WTC11 (cell line): ENCODE data around the gene MESD.

Experiments
- CBFB ChIP-seq: sonication (generic); formaldehyde crosslinking; IDR thresholded peaks from 2 replicates; pipeline ENCODE4 v1.8.1; 2022; ENCODE audit warnings: mild to moderate bottlenecking, low read depth, missing genetic modification reagents
- ELF4 ChIP-seq: sonication (generic); formaldehyde crosslinking; IDR thresholded peaks from 2 replicates; pipeline ENCODE4 v1.8.1; 2022; ENCODE audit warnings: low read depth, mild to moderate bottlenecking, moderate library complexity, missing genetic modification reagents
- ESRRA ChIP-seq: sonication (generic); formaldehyde crosslinking; IDR thresholded peaks from 2 replicates; pipeline ENCODE4 v1.8.1; 2022; ENCODE audit warnings: mild to moderate bottlenecking, missing genetic modification reagents, borderline replicate concordance
- JUN ChIP-seq: sonication (generic); formaldehyde crosslinking; IDR thresholded peaks from 2 replicates; pipeline ENCODE4 v1.8.0; 2023; ENCODE audit warnings: mild to moderate bottlenecking, missing genetic modification reagents
- NFE2L1 ChIP-seq: sonication (generic); formaldehyde crosslinking; IDR thresholded peaks from 2 replicates; pipeline ENCODE4 v1.8.1; 2023; ENCODE audit warnings: missing genetic modification reagents
- SOX15 ChIP-seq: fragments of 250-450 bp; sonication (Bioruptor Pico); IDR thresholded peaks from 2 replicates; pipeline ENCODE4 v1.9.0; 2021; ENCODE audit warnings: mild to moderate bottlenecking
- TEAD4 ChIP-seq: sonication (generic); formaldehyde crosslinking; IDR thresholded peaks from 2 replicates; pipeline ENCODE4 v1.8.0; 2022; ENCODE audit warnings: mild to moderate bottlenecking, missing genetic modification reagents
- TP53 ChIP-seq: sonication (generic); formaldehyde crosslinking; IDR thresholded peaks from 2 replicates; pipeline ENCODE4 v1.8.1; 2023; ENCODE audit warnings: mild to moderate bottlenecking, missing genetic modification reagents
- TF ChIP-seq, protein P1 (sequence below): fragments of 200-600 bp; IDR thresholded peaks from 2 replicates; pipeline ENCODE4 v1.8.0; 2022; ENCODE audit warnings: antibody characterized with exemption
- TF ChIP-seq, protein P2 (sequence below): sonication (generic); formaldehyde crosslinking; IDR thresholded peaks from 2 replicates; pipeline ENCODE4 v1.8.0; 2022; ENCODE audit warnings: mild to moderate bottlenecking, missing genetic modification reagents
- TF ChIP-seq, protein P3 (sequence below): sonication (generic); formaldehyde crosslinking; IDR thresholded peaks from 2 replicates; pipeline ENCODE4 v1.8.0; 2022; ENCODE audit warnings: mild to moderate bottlenecking, missing genetic modification reagents
- TF ChIP-seq, protein P4 (sequence below): sonication (generic); formaldehyde crosslinking; IDR thresholded peaks from 2 replicates; pipeline ENCODE4 v1.8.0; 2022; ENCODE audit warnings: mild to moderate bottlenecking, missing genetic modification reagents
- TF ChIP-seq, protein P5 (sequence below): sonication (generic); formaldehyde crosslinking; IDR thresholded peaks from 2 replicates; pipeline ENCODE4 v1.8.1; 2023; ENCODE audit warnings: mild to moderate bottlenecking, missing genetic modification reagents, moderate library complexity
- TF ChIP-seq, protein P6 (sequence below): sonication (generic); formaldehyde crosslinking; IDR thresholded peaks from 2 replicates; pipeline ENCODE4 v1.8.1; 2022; ENCODE audit warnings: low read depth, missing genetic modification reagents, borderline replicate concordance

DNA sequence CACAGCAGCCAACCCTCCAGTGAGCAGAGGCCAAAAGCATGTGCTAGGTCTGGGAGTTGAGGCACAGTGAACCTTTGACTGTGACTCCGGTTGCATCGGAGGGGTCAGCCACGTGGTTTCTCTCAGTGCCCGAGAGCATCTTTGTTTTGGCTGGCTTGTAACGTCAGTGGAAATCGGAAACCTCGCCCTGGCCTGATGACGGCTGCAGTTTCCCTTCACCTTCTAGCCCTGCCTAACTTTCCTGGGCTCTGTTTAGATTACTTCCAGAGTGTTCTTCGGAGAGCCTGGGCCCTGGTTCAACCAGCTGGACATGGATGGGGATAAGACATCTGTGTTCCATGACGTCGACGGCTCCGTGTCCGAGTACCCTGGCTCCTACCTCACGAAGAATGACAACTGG, 56.6 kb downstream of the MESD start:
- TF ChIP-seq ELF4 (CRISPR knock-in tag) (no peak), JUN (no peak), TP53 (CRISPR knock-in tag) (no peak), TEAD4 (no peak), CBFB (CRISPR knock-in tag) (no peak), ESRRA (CRISPR knock-in tag) (no peak), SOX15 (CRISPR knock-in tag) (no peak), NFE2L1 (CRISPR knock-in tag) (no peak)
- TF ChIP-seq, protein P1, sequence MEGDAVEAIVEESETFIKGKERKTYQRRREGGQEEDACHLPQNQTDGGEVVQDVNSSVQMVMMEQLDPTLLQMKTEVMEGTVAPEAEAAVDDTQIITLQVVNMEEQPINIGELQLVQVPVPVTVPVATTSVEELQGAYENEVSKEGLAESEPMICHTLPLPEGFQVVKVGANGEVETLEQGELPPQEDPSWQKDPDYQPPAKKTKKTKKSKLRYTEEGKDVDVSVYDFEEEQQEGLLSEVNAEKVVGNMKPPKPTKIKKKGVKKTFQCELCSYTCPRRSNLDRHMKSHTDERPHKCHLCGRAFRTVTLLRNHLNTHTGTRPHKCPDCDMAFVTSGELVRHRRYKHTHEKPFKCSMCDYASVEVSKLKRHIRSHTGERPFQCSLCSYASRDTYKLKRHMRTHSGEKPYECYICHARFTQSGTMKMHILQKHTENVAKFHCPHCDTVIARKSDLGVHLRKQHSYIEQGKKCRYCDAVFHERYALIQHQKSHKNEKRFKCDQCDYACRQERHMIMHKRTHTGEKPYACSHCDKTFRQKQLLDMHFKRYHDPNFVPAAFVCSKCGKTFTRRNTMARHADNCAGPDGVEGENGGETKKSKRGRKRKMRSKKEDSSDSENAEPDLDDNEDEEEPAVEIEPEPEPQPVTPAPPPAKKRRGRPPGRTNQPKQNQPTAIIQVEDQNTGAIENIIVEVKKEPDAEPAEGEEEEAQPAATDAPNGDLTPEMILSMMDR = no peak
- TF ChIP-seq, protein P2, sequence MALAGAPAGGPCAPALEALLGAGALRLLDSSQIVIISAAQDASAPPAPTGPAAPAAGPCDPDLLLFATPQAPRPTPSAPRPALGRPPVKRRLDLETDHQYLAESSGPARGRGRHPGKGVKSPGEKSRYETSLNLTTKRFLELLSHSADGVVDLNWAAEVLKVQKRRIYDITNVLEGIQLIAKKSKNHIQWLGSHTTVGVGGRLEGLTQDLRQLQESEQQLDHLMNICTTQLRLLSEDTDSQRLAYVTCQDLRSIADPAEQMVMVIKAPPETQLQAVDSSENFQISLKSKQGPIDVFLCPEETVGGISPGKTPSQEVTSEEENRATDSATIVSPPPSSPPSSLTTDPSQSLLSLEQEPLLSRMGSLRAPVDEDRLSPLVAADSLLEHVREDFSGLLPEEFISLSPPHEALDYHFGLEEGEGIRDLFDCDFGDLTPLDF (CRISPR knock-in tag) = no peak
- TF ChIP-seq, protein P3, sequence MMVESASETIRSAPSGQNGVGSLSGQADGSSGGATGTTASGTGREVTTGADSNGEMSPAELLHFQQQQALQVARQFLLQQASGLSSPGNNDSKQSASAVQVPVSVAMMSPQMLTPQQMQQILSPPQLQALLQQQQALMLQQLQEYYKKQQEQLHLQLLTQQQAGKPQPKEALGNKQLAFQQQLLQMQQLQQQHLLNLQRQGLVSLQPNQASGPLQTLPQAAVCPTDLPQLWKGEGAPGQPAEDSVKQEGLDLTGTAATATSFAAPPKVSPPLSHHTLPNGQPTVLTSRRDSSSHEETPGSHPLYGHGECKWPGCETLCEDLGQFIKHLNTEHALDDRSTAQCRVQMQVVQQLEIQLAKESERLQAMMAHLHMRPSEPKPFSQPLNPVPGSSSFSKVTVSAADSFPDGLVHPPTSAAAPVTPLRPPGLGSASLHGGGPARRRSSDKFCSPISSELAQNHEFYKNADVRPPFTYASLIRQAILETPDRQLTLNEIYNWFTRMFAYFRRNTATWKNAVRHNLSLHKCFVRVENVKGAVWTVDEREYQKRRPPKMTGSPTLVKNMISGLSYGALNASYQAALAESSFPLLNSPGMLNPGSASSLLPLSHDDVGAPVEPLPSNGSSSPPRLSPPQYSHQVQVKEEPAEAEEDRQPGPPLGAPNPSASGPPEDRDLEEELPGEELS = no peak
- TF ChIP-seq, protein P4, sequence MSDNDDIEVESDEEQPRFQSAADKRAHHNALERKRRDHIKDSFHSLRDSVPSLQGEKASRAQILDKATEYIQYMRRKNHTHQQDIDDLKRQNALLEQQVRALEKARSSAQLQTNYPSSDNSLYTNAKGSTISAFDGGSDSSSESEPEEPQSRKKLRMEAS (CRISPR knock-in tag) = no peak
- TF ChIP-seq, protein P5, sequence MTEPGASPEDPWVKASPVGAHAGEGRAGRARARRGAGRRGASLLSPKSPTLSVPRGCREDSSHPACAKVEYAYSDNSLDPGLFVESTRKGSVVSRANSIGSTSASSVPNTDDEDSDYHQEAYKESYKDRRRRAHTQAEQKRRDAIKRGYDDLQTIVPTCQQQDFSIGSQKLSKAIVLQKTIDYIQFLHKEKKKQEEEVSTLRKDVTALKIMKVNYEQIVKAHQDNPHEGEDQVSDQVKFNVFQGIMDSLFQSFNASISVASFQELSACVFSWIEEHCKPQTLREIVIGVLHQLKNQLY (CRISPR knock-in tag) = no peak
- TF ChIP-seq, protein P6, sequence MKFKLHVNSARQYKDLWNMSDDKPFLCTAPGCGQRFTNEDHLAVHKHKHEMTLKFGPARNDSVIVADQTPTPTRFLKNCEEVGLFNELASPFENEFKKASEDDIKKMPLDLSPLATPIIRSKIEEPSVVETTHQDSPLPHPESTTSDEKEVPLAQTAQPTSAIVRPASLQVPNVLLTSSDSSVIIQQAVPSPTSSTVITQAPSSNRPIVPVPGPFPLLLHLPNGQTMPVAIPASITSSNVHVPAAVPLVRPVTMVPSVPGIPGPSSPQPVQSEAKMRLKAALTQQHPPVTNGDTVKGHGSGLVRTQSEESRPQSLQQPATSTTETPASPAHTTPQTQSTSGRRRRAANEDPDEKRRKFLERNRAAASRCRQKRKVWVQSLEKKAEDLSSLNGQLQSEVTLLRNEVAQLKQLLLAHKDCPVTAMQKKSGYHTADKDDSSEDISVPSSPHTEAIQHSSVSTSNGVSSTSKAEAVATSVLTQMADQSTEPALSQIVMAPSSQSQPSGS = no peak
